Measurements from ENCODE around the gene FBN2.

The FBN2 gene

GRCh38 chr5:128220841-128221240, 317.2 kb downstream of the FBN2 start:
- TF ChIP-seq CTCF (IDR thresholded peaks at IDR 0.05), result no peak

GRCh38 chr5:128216860-128217531, 321.0 kb downstream of the FBN2 start:
- TF ChIP-seq CTCF (IDR thresholded peaks at IDR 0.05), result no peak

- TF ChIP-seq CTCF (IDR thresholded peaks at IDR 0.05), result no peak
Measured at GRCh38 chr5:128216285-128216684, 321.8 kb downstream of the FBN2 start.

- TF ChIP-seq CTCF (IDR thresholded peaks at IDR 0.05), result no peak
Measured at GRCh38 chr5:128213833-128214232, 324.2 kb downstream of the FBN2 start.

- TF ChIP-seq CTCF (IDR thresholded peaks at IDR 0.05), result peak; percentile 72
Measured at GRCh38 chr5:128213340-128213739, 324.7 kb downstream of the FBN2 start.

- no peak for TF ChIP-seq CTCF (IDR thresholded peaks at IDR 0.05)
Measured at GRCh38 chr5:128212191-128212806, 325.7 kb downstream of the FBN2 start.

- no peak for TF ChIP-seq CTCF (IDR thresholded peaks at IDR 0.05)
Measured at GRCh38 chr5:128208436-128208835, 329.6 kb downstream of the FBN2 start.
